Panc1 (cell line): Measurements from ENCODE around the gene HLA-DQB1. TPM values are rescaled to one million over a fixed set of nuclear protein-coding genes. Genes with fewer than 3 reads are reported as not detected.
"Not testable (repeated sequence)": the region's sequence is repeated elsewhere in the genome, so short reads cannot be mapped to it uniquely, and the experiment has no call there.

Experiments used
- ATAC-seq: fragments of 200-7000 bp; cut with Tn5 transposase; 2 replicates; pipeline ENCODE4 v1.9.1; 2020; ENCODE audit warnings: mild to moderate bottlenecking, moderate library complexity
- BruUV-seq: library from RNA; stranded (reverse); fragments of 400-500 nt; replicated peaks from 2 replicates; lab custom pipeline; 2021; lab: Mats Ljungman, UMichigan
- CTCF ChIA-PET: fragments of 300-600 bp; sonication (Branson Sonifier 250); formaldehyde crosslinking; loops from one replicate; lab custom pipeline; 2022; ENCODE audit warnings: antibody characterized with exemption; lab: Charles Lee
- POLR2A ChIA-PET: fragments of 300-600 bp; sonication (Branson Sonifier 250); formaldehyde crosslinking; loops from one replicate; lab custom pipeline; 2022; ENCODE audit warnings: antibody characterized with exemption; lab: Charles Lee
- DNase-seq: peaks from one replicate; pipeline ENCODE4 v3.0.0-alpha.2; 2010; ENCODE audit warnings: low read depth, low spot score
- H3K27ac ChIP-seq: 2 replicates; pipeline ENCODE4 v1.5.1; 2011; ENCODE audit warnings: mild to moderate bottlenecking, low read length, inconsistent platforms
- H3K27me3 ChIP-seq: fragments of 200-500 bp; sonication (Bioruptor generic); 2 replicates; pipeline ENCODE4 v1.6.0; 2014; ENCODE audit warnings: low read length, inconsistent platforms; ENCODE audit not compliant: control insufficient read depth, insufficient read depth
- H3K36me3 ChIP-seq: fragments of 200-500 bp; sonication (Bioruptor generic); 2 replicates; pipeline ENCODE4 v1.5.1; 2014; ENCODE audit warnings: inconsistent platforms, mild to moderate bottlenecking, low read length, moderate library complexity; ENCODE audit not compliant: control insufficient read depth, insufficient read depth
- H3K4me1 ChIP-seq: 2 replicates; pipeline ENCODE4 v1.5.1; 2011; ENCODE audit warnings: inconsistent platforms, mild to moderate bottlenecking, low read length, moderate library complexity; ENCODE audit not compliant: control insufficient read depth, insufficient read depth
- H3K4me3 ChIP-seq, 2 experiments: 2 replicates each; pipeline ENCODE4 v1.5.1; 2011 to 2012; ENCODE audit warnings: low read depth in 2 of 2, low read length in 2 of 2, mild to moderate bottlenecking in 2 of 2, inconsistent platforms in 1 of 2, moderate library complexity in 1 of 2
- H3K9me3 ChIP-seq: fragments of 200-500 bp; sonication (Bioruptor generic); 2 replicates; pipeline ENCODE4 v1.5.1; 2014; ENCODE audit warnings: low read depth, mild to moderate bottlenecking, inconsistent platforms, low read length, moderate library complexity; ENCODE audit not compliant: control insufficient read depth, insufficient read depth
- CTCF ChIP-seq: fragments of 450-650 bp; IDR thresholded peaks from 2 replicates; pipeline ENCODE4 v1.5.1; 2017; ENCODE audit warnings: mild to moderate bottlenecking
- POLR2AphosphoS5 ChIP-seq: IDR thresholded peaks from 2 replicates; pipeline ENCODE4 v1.6.1; 2012; ENCODE audit warnings: mild to moderate bottlenecking, low read depth, low read length, moderate library complexity
- SIN3A ChIP-seq: IDR thresholded peaks from 2 replicates; pipeline ENCODE4 v1.6.1; 2012; ENCODE audit warnings: low read depth, mild to moderate bottlenecking, low read length, moderate library complexity, borderline replicate concordance; ENCODE audit not compliant: insufficient read depth
- TCF7L2 ChIP-seq: IDR thresholded peaks from 2 replicates; pipeline ENCODE4 v1.6.1; 2011; ENCODE audit warnings: mild to moderate bottlenecking, low read depth, low read length, inconsistent platforms
- in situ Hi-C: cut with HindIII; loops from 2 replicates; pipeline ENCODE4 v1.10.0; 2016; ENCODE audit warnings: low sequenced_read_pairs, low pct_unique_long_range_greater_than_20kb
- intact Hi-C: fragments of 100-400 bp; cut with micrococcal nuclease; formaldehyde crosslinking; loops from one replicate; pipeline ENCODE4 v1.10.0; 2022; ENCODE audit not compliant: unreplicated experiment
- total RNA-seq: library from RNA; stranded (reverse); gene quantifications from one replicate; pipeline ENCODE4 v1.2.1, GENCODE V29; 2021; ENCODE audit not compliant: unreplicated experiment
- TF ChIP-seq, protein P1 (sequence below), 2 experiments: IDR thresholded peaks; 2 replicates each; pipeline ENCODE4 v1.6.1; 2011 to 2012; ENCODE audit warnings: low read depth in 2 of 2, control low read depth in 1 of 2, low read length in 1 of 2, mild to moderate bottlenecking in 1 of 2, moderate library complexity in 1 of 2; ENCODE audit not compliant: insufficient read depth in 1 of 2

Gene HLA-DQB1
- total RNA-seq, 1 experiment from 2014 or later: 0.51 TPM

- DNase-seq (no peak), ATAC-seq (no peak)
- Histone ChIP-seq H3K27ac (no peak overlapping the region), H3K4me1 (no peaks in the 10 kb centered on the region), H3K4me3 (no peak overlapping the region), H3K9me3 (no peaks in the 10 kb centered on the region), H3K27me3 (peaks cover 12% of the 10 kb centered on the region), H3K36me3 (no peaks in the 10 kb centered on the region)
- ChIA-PET CTCF (no interaction called here), POLR2A (no interaction called here)
- no TSS peak for BruUV-seq
- intact Hi-C loops (no loop called here), in situ Hi-C loops (no loop called here)
- TF ChIP-seq SIN3A (no peak), POLR2AphosphoS5 (no peak), TCF7L2 (no peak), CTCF (no peak)
- TF ChIP-seq, protein P1, sequence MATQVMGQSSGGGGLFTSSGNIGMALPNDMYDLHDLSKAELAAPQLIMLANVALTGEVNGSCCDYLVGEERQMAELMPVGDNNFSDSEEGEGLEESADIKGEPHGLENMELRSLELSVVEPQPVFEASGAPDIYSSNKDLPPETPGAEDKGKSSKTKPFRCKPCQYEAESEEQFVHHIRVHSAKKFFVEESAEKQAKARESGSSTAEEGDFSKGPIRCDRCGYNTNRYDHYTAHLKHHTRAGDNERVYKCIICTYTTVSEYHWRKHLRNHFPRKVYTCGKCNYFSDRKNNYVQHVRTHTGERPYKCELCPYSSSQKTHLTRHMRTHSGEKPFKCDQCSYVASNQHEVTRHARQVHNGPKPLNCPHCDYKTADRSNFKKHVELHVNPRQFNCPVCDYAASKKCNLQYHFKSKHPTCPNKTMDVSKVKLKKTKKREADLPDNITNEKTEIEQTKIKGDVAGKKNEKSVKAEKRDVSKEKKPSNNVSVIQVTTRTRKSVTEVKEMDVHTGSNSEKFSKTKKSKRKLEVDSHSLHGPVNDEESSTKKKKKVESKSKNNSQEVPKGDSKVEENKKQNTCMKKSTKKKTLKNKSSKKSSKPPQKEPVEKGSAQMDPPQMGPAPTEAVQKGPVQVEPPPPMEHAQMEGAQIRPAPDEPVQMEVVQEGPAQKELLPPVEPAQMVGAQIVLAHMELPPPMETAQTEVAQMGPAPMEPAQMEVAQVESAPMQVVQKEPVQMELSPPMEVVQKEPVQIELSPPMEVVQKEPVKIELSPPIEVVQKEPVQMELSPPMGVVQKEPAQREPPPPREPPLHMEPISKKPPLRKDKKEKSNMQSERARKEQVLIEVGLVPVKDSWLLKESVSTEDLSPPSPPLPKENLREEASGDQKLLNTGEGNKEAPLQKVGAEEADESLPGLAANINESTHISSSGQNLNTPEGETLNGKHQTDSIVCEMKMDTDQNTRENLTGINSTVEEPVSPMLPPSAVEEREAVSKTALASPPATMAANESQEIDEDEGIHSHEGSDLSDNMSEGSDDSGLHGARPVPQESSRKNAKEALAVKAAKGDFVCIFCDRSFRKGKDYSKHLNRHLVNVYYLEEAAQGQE (IDR thresholded peaks at IDR 0.05; ENCODE audit: insufficient read depth in 1 of 2, low read depth in 2 of 2, low read length in 1 of 2): no peak
Measured at GRCh38 chr6:32680055-32680454, 13.6 kb upstream of the HLA-DQB1 start.

DNA sequence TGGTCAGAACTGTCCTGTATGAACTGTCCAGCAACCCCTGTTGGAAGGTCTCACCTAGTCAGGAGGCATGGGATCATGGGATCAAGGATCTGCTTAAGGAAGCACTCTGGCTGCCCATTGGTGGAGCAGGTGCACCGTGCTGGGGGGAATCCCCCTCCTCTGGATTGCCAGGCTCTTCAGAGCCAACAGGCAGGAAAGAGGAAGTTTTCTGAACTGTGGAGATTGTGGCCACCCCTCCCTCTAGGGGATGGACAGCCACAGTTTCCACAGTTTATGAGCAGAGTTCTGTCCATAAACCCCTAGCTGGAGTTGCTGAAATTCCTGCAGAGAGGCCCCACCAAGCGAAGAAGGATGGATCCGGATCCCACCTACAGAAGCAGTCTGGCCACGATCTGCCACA, 13.0 kb upstream of the HLA-DQB1 start:
- Histone ChIP-seq H3K4me3 (no peak overlapping the region), H3K27me3 (peaks cover 7% of the 10 kb centered on the region), H3K27ac (no peak overlapping the region), H3K36me3 (no peaks in the 10 kb centered on the region), H3K9me3 (no peaks in the 10 kb centered on the region), H3K4me1 (no peaks in the 10 kb centered on the region)
- ATAC-seq (no peak), DNase-seq (no peak)
- ChIA-PET CTCF (no interaction called here), POLR2A (no interaction called here)
- TF ChIP-seq CTCF: no peak
- TF ChIP-seq, protein P1 (IDR thresholded peaks at IDR 0.05; ENCODE audit: insufficient read depth in 1 of 2, low read depth in 2 of 2, low read length in 1 of 2): no peak
- in situ Hi-C loops: no loop called here
- intact Hi-C loops: no loop called here
- no TSS peak for BruUV-seq

GRCh38 chr6:32674123-32674522, 7.7 kb upstream of the HLA-DQB1 start:
- H3K36me3 ChIP-seq, intact Hi-C loops, H3K9me3 ChIP-seq, H3K27me3 ChIP-seq, in situ Hi-C loops, POLR2A ChIA-PET, CTCF ChIA-PET, H3K4me1 ChIP-seq, H3K27ac ChIP-seq, DNase-seq, H3K4me3 ChIP-seq, BruUV-seq, ATAC-seq: not testable (repeated sequence)

GRCh38 chr6:32671908-32672307, 5.5 kb upstream of the HLA-DQB1 start:
- H3K27me3 ChIP-seq: peaks cover 17% of the 10 kb centered on the region
- POLR2A ChIA-PET, H3K27ac ChIP-seq, CTCF ChIA-PET, in situ Hi-C loops, H3K4me1 ChIP-seq, BruUV-seq, H3K4me3 ChIP-seq, H3K9me3 ChIP-seq, intact Hi-C loops, ATAC-seq, DNase-seq, H3K36me3 ChIP-seq: not testable (repeated sequence)
